ENCODE measurements around the gene SUPT4H1. TPM values are rescaled to one million over a fixed set of nuclear protein-coding genes. Genes with fewer than 3 reads are reported as not detected.

The SUPT4H1 gene
- total RNA-seq, 1 experiment from 2014 or later: 168 TPM

GRCh38 chr17:58381124-58382035, 29.4 kb upstream of the SUPT4H1 start:
- DNase-seq (ENCODE audit: low read depth): no peak

- DNase-seq (ENCODE audit: low read depth): no peak
Measured at GRCh38 chr17:58380207-58381123, 28.5 kb upstream of the SUPT4H1 start.

- DNase-seq (ENCODE audit: low read depth): no peak
Measured at GRCh38 chr17:58379511-58379824, 27.5 kb upstream of the SUPT4H1 start.

GRCh38 chr17:58378733-58379510, 26.9 kb upstream of the SUPT4H1 start:
- DNase-seq (ENCODE audit: low read depth): no peak

GRCh38 chr17:58377661-58378060, 25.7 kb upstream of the SUPT4H1 start:
- DNase-seq (ENCODE audit: low read depth): no peak

- no peak for DNase-seq (ENCODE audit: low read depth)
Measured at GRCh38 chr17:58377093-58377601, 25.1 kb upstream of the SUPT4H1 start.

GRCh38 chr17:58376472-58377000, 24.5 kb upstream of the SUPT4H1 start:
- DNase-seq (ENCODE audit: low read depth): no peak

- no peak for DNase-seq (ENCODE audit: low read depth)
Measured at GRCh38 chr17:58375811-58376210, 23.8 kb upstream of the SUPT4H1 start.

- DNase-seq (ENCODE audit: low read depth): no peak
Measured at GRCh38 chr17:58375256-58375655, 23.3 kb upstream of the SUPT4H1 start.

- DNase-seq (ENCODE audit: low read depth): no peak
Measured at GRCh38 chr17:58373923-58374322, 21.9 kb upstream of the SUPT4H1 start.

- no peak for DNase-seq (ENCODE audit: low read depth)
Measured at GRCh38 chr17:58373003-58373402, 21.0 kb upstream of the SUPT4H1 start.

- DNase-seq (ENCODE audit: low read depth): no peak
Measured at GRCh38 chr17:58371300-58371950, 19.4 kb upstream of the SUPT4H1 start.

- no peak for DNase-seq (ENCODE audit: low read depth)
Measured at GRCh38 chr17:58370716-58371115, 18.7 kb upstream of the SUPT4H1 start.

- DNase-seq (ENCODE audit: low read depth): no peak
Measured at GRCh38 chr17:58370309-58370708, 18.3 kb upstream of the SUPT4H1 start.

- DNase-seq (ENCODE audit: low read depth): no peak
Measured at GRCh38 chr17:58369214-58370031, 17.4 kb upstream of the SUPT4H1 start.

- no peak for DNase-seq (ENCODE audit: low read depth)
Measured at GRCh38 chr17:58368860-58369213, 16.8 kb upstream of the SUPT4H1 start.

- DNase-seq (ENCODE audit: low read depth): no peak
Measured at GRCh38 chr17:58367461-58367860, 15.5 kb upstream of the SUPT4H1 start.

GRCh38 chr17:58365980-58366595, 14.1 kb upstream of the SUPT4H1 start:
- DNase-seq (ENCODE audit: low read depth): no peak
